H1 (cell line): ENCODE results near the gene SMOC2. TPM values are rescaled to one million over a fixed set of nuclear protein-coding genes. Genes with fewer than 3 reads are reported as not detected.

Experiments used
- CTCF ChIA-PET: fragments of 300-600 bp; sonication (Branson Sonifier 250); formaldehyde crosslinking; loops from one replicate; lab custom pipeline; 2021; ENCODE audit not compliant: partially characterized antibody; lab: Charles Lee
- POLR2A ChIA-PET: fragments of 300-600 bp; sonication (Branson Sonifier 250); formaldehyde crosslinking; loops from one replicate; lab custom pipeline; 2021; ENCODE audit warnings: inconsistent platforms; ENCODE audit not compliant: partially characterized antibody; lab: Charles Lee
- DNase-seq, 2 experiments: peaks; one replicate each; pipeline versions ENCODE4 v3.0.0 to v3.0.0-alpha.2; 2010 to 2022; ENCODE audit warnings: low spot score in 2 of 2, low read depth in 1 of 2, mixed read lengths in 1 of 2
- FAIRE-seq: peaks from 2 replicates; lab custom pipeline; 2011; peaks lifted over from hg19 to GRCh38; lab: Jason Lieb, UNC
- H2AFZ ChIP-seq: 2 replicates; pipeline ENCODE4 v1.8.1; 2012; ENCODE audit warnings: low read length, inconsistent platforms
- H2AK5ac ChIP-seq: 2 replicates; pipeline ENCODE4 v1.6.1; 2013; ENCODE audit warnings: low read depth, low read length
- H2BK120ac ChIP-seq: replicated peaks from 2 replicates; pipeline ENCODE3; 2013; ENCODE audit warnings: low read depth, low read length, inconsistent platforms
- H2BK12ac ChIP-seq: 2 replicates; pipeline ENCODE4 v1.6.1; 2013; ENCODE audit warnings: low read depth, low read length
- H2BK15ac ChIP-seq: 2 replicates; pipeline ENCODE4 v1.6.1; 2013; ENCODE audit warnings: low read length
- H2BK20ac ChIP-seq: 2 replicates; pipeline ENCODE4 v1.6.1; 2013; ENCODE audit warnings: low read length
- H2BK5ac ChIP-seq: 2 replicates; pipeline ENCODE4 v1.6.1; 2013; ENCODE audit warnings: low read depth, low read length
- H3K14ac ChIP-seq: 2 replicates; pipeline ENCODE4 v1.6.1; 2013; ENCODE audit warnings: inconsistent platforms; ENCODE audit not compliant: insufficient read length
- H3K18ac ChIP-seq: 2 replicates; pipeline ENCODE4 v1.6.1; 2013; ENCODE audit warnings: low read length; ENCODE audit errors: extremely low read depth
- H3K23ac ChIP-seq: 2 replicates; pipeline ENCODE4 v1.6.1; 2013; ENCODE audit warnings: inconsistent platforms; ENCODE audit not compliant: insufficient read length
- H3K23me2 ChIP-seq: 2 replicates; pipeline ENCODE4 v1.6.1; 2013; ENCODE audit warnings: low read depth, low read length
- H3K27ac ChIP-seq: 2 replicates; pipeline ENCODE4 v1.6.1; 2011; ENCODE audit warnings: low read depth, low read length, inconsistent platforms
- H3K27me3 ChIP-seq, 4 experiments: replicated peaks in 1 of 4; 1 replicate in 1 of 4; 2 replicates in 3 of 4; pipeline versions ENCODE4 v1.6.1 to v1.8.1; 2011 to 2013; ENCODE audit warnings: low read length in 3 of 4, mild to moderate bottlenecking in 3 of 4, inconsistent platforms in 2 of 4, mixed read lengths in 2 of 4, moderate library complexity in 1 of 4; ENCODE audit not compliant: control insufficient read depth in 3 of 4, insufficient read depth in 3 of 4; ENCODE audit errors: extremely low read depth in 1 of 4
- H3K36me3 ChIP-seq, 4 experiments: 2 replicates each; pipeline versions ENCODE4 v1.6.1 to v1.8.1; 2011 to 2013; ENCODE audit warnings: mild to moderate bottlenecking in 4 of 4, low read length in 3 of 4, moderate library complexity in 2 of 4, control low read depth in 1 of 4, inconsistent platforms in 1 of 4; ENCODE audit not compliant: insufficient read depth in 4 of 4, control insufficient read depth in 2 of 4
- H3K4ac ChIP-seq: replicated peaks from 2 replicates; pipeline ENCODE3; 2013; ENCODE audit warnings: low read length, low read depth, mixed read lengths, inconsistent platforms; ENCODE audit not compliant: insufficient read length
- H3K4me1 ChIP-seq, 4 experiments: replicated peaks in 1 of 4; 1 replicate in 1 of 4; 2 replicates in 3 of 4; pipeline versions ENCODE4 v1.6.1 to v1.8.1; 2011 to 2013; ENCODE audit warnings: low read length in 3 of 4, inconsistent platforms in 2 of 4, mixed read lengths in 1 of 4; ENCODE audit not compliant: insufficient read depth in 4 of 4, control insufficient read depth in 3 of 4
- H3K4me2 ChIP-seq, 2 experiments: 2 replicates each; pipeline versions ENCODE4 v1.6.1 to v1.8.1; 2011 to 2013; ENCODE audit warnings: low read depth in 2 of 2, low read length in 2 of 2, control low read depth in 1 of 2, inconsistent platforms in 1 of 2, mild to moderate bottlenecking in 1 of 2; ENCODE audit not compliant: insufficient read depth in 1 of 2
- H3K4me3 ChIP-seq, 4 experiments: fragments of 200-600, 300-600 bp in 1 of 4; sonication (generic), shearing (Covaris generic), sonication (Bioruptor Twin) in 1 of 4; 2 replicates each; pipeline versions ENCODE4 v1.5.1 to v1.8.1; 2011 to 2016; ENCODE audit warnings: low read length in 4 of 4, low read depth in 3 of 4, control low read depth in 2 of 4, inconsistent platforms in 2 of 4, mild to moderate bottlenecking in 2 of 4, mixed read lengths in 1 of 4, moderate library complexity in 1 of 4; ENCODE audit not compliant: insufficient read depth in 2 of 4; ENCODE audit errors: extremely low read depth in 1 of 4
- H3K56ac ChIP-seq: replicated peaks from 2 replicates; pipeline ENCODE3; 2013; ENCODE audit warnings: low read depth, mild to moderate bottlenecking, mixed read lengths, low read length, inconsistent platforms; ENCODE audit not compliant: insufficient read length
- H3K79me1 ChIP-seq: 2 replicates; pipeline ENCODE4 v1.6.1; 2013; ENCODE audit warnings: low read depth, low read length, control low read depth
- H3K79me2 ChIP-seq, 2 experiments: 2 replicates each; pipeline versions ENCODE4 v1.6.1 to v1.8.1; 2012 to 2013; ENCODE audit warnings: low read length in 2 of 2, mild to moderate bottlenecking in 2 of 2, inconsistent platforms in 1 of 2; ENCODE audit not compliant: insufficient read depth in 2 of 2, control insufficient read depth in 1 of 2
- H3K9ac ChIP-seq, 4 experiments: replicated peaks in 1 of 4; 1 replicate in 1 of 4; 2 replicates in 3 of 4; pipeline versions ENCODE4 v1.6.1 to v1.8.1; 2011 to 2013; ENCODE audit warnings: low read depth in 3 of 4, low read length in 3 of 4, control low read depth in 2 of 4, mild to moderate bottlenecking in 2 of 4, moderate library complexity in 2 of 4, inconsistent platforms in 1 of 4; ENCODE audit errors: extremely low read depth in 1 of 4
- H3K9me3 ChIP-seq, 2 experiments: 2 replicates each; pipeline versions ENCODE4 v1.6.1 to v1.8.1; 2012 to 2013; ENCODE audit warnings: mild to moderate bottlenecking in 2 of 2, moderate library complexity in 2 of 2, control low read depth in 1 of 2, inconsistent platforms in 1 of 2, low read depth in 1 of 2, low read length in 1 of 2, mixed read lengths in 1 of 2; ENCODE audit not compliant: insufficient read depth in 2 of 2
- H4K20me1 ChIP-seq, 2 experiments: replicated peaks in 1 of 2; 2 replicates each; pipeline versions ENCODE3 to v1.8.1; 2011 to 2013; ENCODE audit warnings: inconsistent platforms in 2 of 2, low read length in 2 of 2, mild to moderate bottlenecking in 1 of 2; ENCODE audit not compliant: insufficient read depth in 2 of 2, control insufficient read depth in 1 of 2
- H4K5ac ChIP-seq: 2 replicates; pipeline ENCODE4 v1.6.1; 2013; ENCODE audit warnings: low read length, low read depth, mixed read lengths, inconsistent platforms; ENCODE audit not compliant: insufficient read length
- H4K8ac ChIP-seq: 2 replicates; pipeline ENCODE4 v1.8.0; 2013; ENCODE audit warnings: mild to moderate bottlenecking, moderate library complexity, low read length, inconsistent platforms; ENCODE audit not compliant: insufficient read depth; ENCODE audit errors: extremely low read depth
- H4K91ac ChIP-seq: replicated peaks from 2 replicates; pipeline ENCODE3; 2013; ENCODE audit warnings: low read length, mixed read lengths, inconsistent platforms; ENCODE audit not compliant: insufficient read length
- BCL11A ChIP-seq, 2 experiments: IDR thresholded peaks; one replicate each; pipeline ENCODE4 v1.6.1; 2011; ENCODE audit warnings: low read depth in 2 of 2, low read length in 2 of 2, mild to moderate bottlenecking in 2 of 2
- CBX5 ChIP-seq: fragments of 300-800, 300-1000 bp; sonication (generic); IDR thresholded peaks from 2 replicates; pipeline ENCODE4 v1.7.1; 2016; ENCODE audit warnings: antibody characterized with exemption, low read length, low read depth
- CEBPB ChIP-seq: IDR thresholded peaks from 2 replicates; pipeline ENCODE4 v1.6.1; 2012; ENCODE audit warnings: low read depth, low read length
- CHD2 ChIP-seq: IDR thresholded peaks from 2 replicates; pipeline ENCODE4 v1.6.1; 2012; ENCODE audit warnings: low read length, improper control_type of control experiment
- CREB1 ChIP-seq: IDR thresholded peaks from 2 replicates; pipeline ENCODE4 v1.6.1; 2012; ENCODE audit warnings: inconsistent platforms
- EGR1 ChIP-seq: IDR thresholded peaks from 2 replicates; pipeline ENCODE4 v1.6.1; 2011; ENCODE audit warnings: low read depth, low read length, borderline replicate concordance
- JUND ChIP-seq: IDR thresholded peaks from 2 replicates; pipeline ENCODE4 v1.6.1; 2011; ENCODE audit warnings: mild to moderate bottlenecking, improper control_type of control experiment, low read length
- KDM5A ChIP-seq: fragments of 200-600 bp; IDR thresholded peaks from 2 replicates; pipeline ENCODE4 v1.7.1; 2012; ENCODE audit warnings: mild to moderate bottlenecking, low read length, inconsistent platforms, mixed read lengths
- MAFK ChIP-seq: IDR thresholded peaks from 2 replicates; pipeline ENCODE4 v1.6.1; 2012; ENCODE audit warnings: low read depth, mild to moderate bottlenecking, improper control_type of control experiment, low read length
- NANOG ChIP-seq: IDR thresholded peaks from 2 replicates; pipeline ENCODE4 v1.6.1; 2011; ENCODE audit warnings: low read length, low read depth, mild to moderate bottlenecking, inconsistent platforms; ENCODE audit not compliant: insufficient read depth, poor library complexity, severe bottlenecking
- POLR2A ChIP-seq, 2 experiments: IDR thresholded peaks; 1 replicate in 1 of 2; 2 replicates in 1 of 2; pipeline ENCODE4 v1.6.1; 2011; ENCODE audit warnings: low read depth in 2 of 2, low read length in 2 of 2, mild to moderate bottlenecking in 2 of 2; ENCODE audit errors: control extremely low read depth in 1 of 2
- TAF1 ChIP-seq: IDR thresholded peaks from 2 replicates; pipeline ENCODE4 v1.6.1; 2011; ENCODE audit warnings: mild to moderate bottlenecking, low read depth, low read length
- TBP ChIP-seq: IDR thresholded peaks from 2 replicates; pipeline ENCODE4 v1.6.1; 2011; ENCODE audit warnings: low read depth, low read length, improper control_type of control experiment
- TCF12 ChIP-seq: IDR thresholded peaks from 2 replicates; pipeline ENCODE4 v1.6.1; 2011; ENCODE audit warnings: low read depth, mild to moderate bottlenecking, low read length
- WGBS, 2 experiments: shearing (Covaris generic) in 1 of 2; methylation state at CpG; one replicate each; pipeline versions ENCODE4 v1.1.6 to v1.1.7; 2013 to 2015; ENCODE audit warnings: low lambda C conversion rate in 2 of 2, mixed read lengths in 2 of 2, inconsistent platforms in 1 of 2, low coverage in 1 of 2, missing lambda C conversion rate in 1 of 2; ENCODE audit not compliant: insufficient replicate concordance in 2 of 2, insufficient coverage in 1 of 2, insufficient read length in 1 of 2; ENCODE audit errors: extremely low coverage in 1 of 2, missing lambda C conversion rate in 1 of 2; 5-methylcytosine and 5-hydroxymethylcytosine counted together
- polyA plus RNA-seq, 7 experiments: library from polyadenylated mRNA; depleted of rRNA in 3 of 7; stranded (reverse) in 5 of 7; unstranded in 2 of 7; fragments of >200 nt in 5 of 7; fragments of 200-250 nt in 2 of 7; gene quantifications; 1 replicate in 5 of 7; 2 replicates in 1 of 7; 4 replicates in 1 of 7; pipeline versions ENCODE4 v1.2.1 to v1.2.3, GENCODE V29; 2011 to 2013; ENCODE audit warnings: missing spikeins in 2 of 7, mixed read lengths in 2 of 7
- total RNA-seq: library from RNA; stranded (reverse); fragmentation: NEBNext Ultra II Directional; extraction: Animal tissue kit (Norgen Biotek cat#: 25700); gene quantifications from 2 replicates; pipeline ENCODE4 v1.2.1, GENCODE V29; 2021

Gene SMOC2
- total and polyA plus RNA-seq, 2 of the 8 experiments (the other 6 are each of a cell fraction or from before 2014, with no cell fraction given): 7.7 to 8.5 TPM

- H2AFZ ChIP-seq: no peak overlapping the region
- no peak for TF ChIP-seq JUND
- TF ChIP-seq BCL11A (IDR thresholded peaks at IDR 0.05; ENCODE audit: low read depth in 2 of 2, low read length in 2 of 2): no peak
- TF ChIP-seq TBP: no peak
- TF ChIP-seq NANOG: no peak
- no peak for TF ChIP-seq CBX5
- no peak for TF ChIP-seq POLR2A (IDR thresholded peaks at IDR 0.05; ENCODE audit: control extremely low read depth in 1 of 2, low read depth in 2 of 2, low read length in 2 of 2)
- TF ChIP-seq EGR1: no peak
- no peak for TF ChIP-seq MAFK
- no peak for TF ChIP-seq CHD2
- no peak for TF ChIP-seq CEBPB
- TF ChIP-seq TAF1: no peak
- TF ChIP-seq KDM5A: no peak
- TF ChIP-seq CREB1: no peak
- TF ChIP-seq TCF12: no peak
These were observed 214.6 kb downstream of the SMOC2 start for GRCh38 chr6:168655462-168656152.

More at GRCh38 chr6:168655462-168656152, 214.6 kb downstream of the SMOC2 start:
- no peak overlapping the region for H2BK120ac ChIP-seq
- no peak overlapping the region for H3K4me2 ChIP-seq
- no peak overlapping the region for H3K4me3 ChIP-seq
- no peaks in the 10 kb centered on the region; a peak in 1 of 7 replicates for H3K4me1 ChIP-seq
- H3K27ac ChIP-seq: no peak overlapping the region
- DNase-seq (no peak), FAIRE-seq (no peak)
- H3K4ac ChIP-seq: no peak overlapping the region
- POLR2A ChIA-PET: interaction anchor here (0.7 kb wide), 1 partner anchor 1465 kb away, joined by 3 read pairs; no protein-coding TSS in a partner anchor
- H3K9ac ChIP-seq: no peak overlapping the region
- CTCF ChIA-PET: interaction anchor here (0.9 to 2.1 kb wide), 2 partner anchors 58 to 70 kb away, joined by 4 to 6 read pairs; no protein-coding TSS in a partner anchor
- no peaks in the 10 kb centered on the region for H3K27me3 ChIP-seq
- H4K91ac ChIP-seq: no peak overlapping the region
- H2BK20ac ChIP-seq: no peak overlapping the region
- no peak overlapping the region for H3K56ac ChIP-seq
- H2BK15ac ChIP-seq: no peak overlapping the region
- no peak overlapping the region for H3K23ac ChIP-seq
- H3K9me3 ChIP-seq: 0 out of 4 replicates have a peak, but pooled peaks cover 2 to 4% of the 10 kb centered on the region in 2 experiments
- 81% methylated on average over 14 of the region's 14 CpGs; no CpG with 5 or more reads in 1 of the 2 experiments for WGBS, 2 experiments
- no peaks in the 10 kb centered on the region for H3K36me3 ChIP-seq
- H3K79me2 ChIP-seq: no peaks in the 10 kb centered on the region
- no peak overlapping the region for H4K8ac ChIP-seq
- no peaks in the 10 kb centered on the region for H4K20me1 ChIP-seq
- H2BK5ac ChIP-seq: no peak overlapping the region
- H3K79me1 ChIP-seq: no peaks in the 10 kb centered on the region
- no peak overlapping the region for H3K18ac ChIP-seq
- peaks cover 11% of the 10 kb centered on the region; the same call in 1 of the 2 replicates for H3K23me2 ChIP-seq
- no peak overlapping the region for H4K5ac ChIP-seq
- no peak overlapping the region for H2AK5ac ChIP-seq
- no peak overlapping the region for H3K14ac ChIP-seq
- H2BK12ac ChIP-seq: no peak overlapping the region
